SKM-1 (cell line): Measurements from ENCODE around the gene CHTOP.

Experiments used
- DNase-seq: peaks from one replicate; lab custom pipeline; 2025; ENCODE audit not compliant: unreplicated experiment; lab: John Stamatoyannopoulos, UW

CHTOP gene

DNA sequence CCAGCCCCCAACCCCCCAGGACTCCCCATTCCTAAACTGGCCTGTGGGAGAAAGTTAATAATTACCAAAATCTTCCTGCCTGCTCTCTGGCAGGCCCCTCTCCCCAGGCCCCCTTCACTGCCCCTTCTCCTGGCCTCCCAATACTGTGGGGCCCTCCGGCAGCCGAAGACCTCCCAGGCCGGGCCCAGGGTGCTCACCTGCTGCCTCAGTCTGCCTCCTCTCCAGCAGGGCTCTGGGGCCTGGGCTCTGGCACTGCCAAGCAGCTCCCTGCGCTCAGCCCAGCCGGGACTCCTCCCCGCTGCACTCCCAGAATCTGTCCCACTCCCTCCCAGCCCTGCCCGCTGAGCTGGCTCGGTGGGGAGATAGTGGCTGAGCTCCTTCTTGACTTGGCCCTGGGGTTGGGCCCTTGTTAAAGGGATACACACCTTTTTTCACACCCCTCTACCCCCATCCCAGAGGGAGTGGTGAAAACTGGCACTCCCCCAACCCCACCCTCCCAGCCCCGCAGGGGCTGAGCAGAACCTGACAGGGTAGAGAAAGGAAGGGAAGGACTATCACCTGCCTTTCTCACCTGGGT is 21.0 kb upstream of the CHTOP start, which contains the start of gene S100A16:
Gene S100A16 (minus strand): TSS at position 383 of the 577 bp plus-strand sequence. CDS start 4,986 bp downstream, outside the sequence.
- no peak for DNase-seq

DNA sequence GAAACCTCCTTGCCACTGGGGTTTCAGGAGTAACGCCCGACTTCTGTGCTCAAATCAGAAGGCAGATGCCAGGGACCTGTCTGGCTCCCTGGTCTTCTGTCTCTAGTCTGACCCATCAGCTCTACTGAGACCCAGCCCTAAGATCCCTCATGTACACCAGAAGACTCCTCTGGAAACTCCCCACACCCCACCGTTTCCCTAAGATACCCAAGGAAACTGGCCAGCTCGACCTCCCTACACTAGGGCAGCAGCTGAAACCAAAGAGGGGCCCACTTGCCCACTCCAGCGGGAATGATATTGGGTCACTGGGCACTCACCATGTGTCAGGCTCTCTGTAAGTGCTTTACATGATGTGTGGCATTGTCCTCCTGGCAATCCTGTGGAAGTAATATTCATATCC is 20.5 kb upstream of the CHTOP start:
- no peak for DNase-seq

DNA sequence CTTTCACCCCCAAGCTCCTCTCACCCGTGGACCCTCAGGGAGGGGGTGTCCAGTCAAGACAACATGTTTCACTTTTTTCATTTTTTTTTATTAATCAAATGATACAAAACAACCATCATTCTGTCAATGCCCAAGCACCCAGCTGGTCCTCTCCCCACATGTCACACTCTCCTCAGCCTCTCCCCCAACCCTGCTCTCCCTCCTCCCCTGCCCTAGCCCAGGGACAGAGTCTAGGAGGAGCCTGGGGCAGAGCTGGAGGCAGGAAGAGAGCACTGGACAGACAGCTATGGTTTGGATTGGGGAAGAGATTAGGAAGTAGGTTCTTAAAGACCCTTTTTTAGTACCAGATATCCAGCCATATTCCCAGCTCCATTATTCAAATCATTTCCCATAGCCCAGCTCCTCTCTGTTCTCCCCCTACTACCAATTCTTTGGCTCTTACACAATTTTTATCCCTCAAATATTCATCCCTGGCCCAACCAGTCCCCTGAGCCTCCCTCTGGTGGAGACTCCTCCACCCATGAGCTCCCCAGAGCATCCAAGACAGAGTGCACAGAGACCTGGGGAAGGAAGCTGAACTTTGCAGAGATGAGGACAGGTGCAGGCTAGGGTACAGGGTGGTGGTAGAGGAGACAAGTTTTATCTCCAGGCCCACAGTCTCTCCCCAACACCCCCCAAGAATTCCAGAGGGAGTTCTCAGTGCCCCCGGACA is 19.5 kb upstream of the CHTOP start:
- DNase-seq: no peak

DNA sequence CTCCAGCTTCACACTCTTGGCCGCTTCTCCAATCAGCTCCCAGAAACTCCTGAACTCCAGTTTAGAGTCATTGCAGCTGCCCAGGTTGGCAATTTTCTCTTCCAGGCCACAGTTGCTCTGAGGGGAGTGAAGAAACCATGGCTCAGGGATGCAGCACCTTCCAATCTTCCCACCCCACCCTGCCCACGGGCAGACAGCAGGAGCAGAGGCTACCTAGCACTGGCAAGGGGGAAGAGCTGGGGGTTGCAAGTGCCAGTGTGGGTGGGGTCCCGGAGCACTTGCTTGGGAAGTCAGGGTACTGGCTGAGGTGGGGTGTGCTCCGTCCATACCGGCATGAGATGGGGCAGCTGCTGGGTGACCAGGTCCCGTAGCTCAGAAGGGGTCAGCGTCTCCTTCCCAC is 19.0 kb upstream of the CHTOP start:
- no peak for DNase-seq

DNA sequence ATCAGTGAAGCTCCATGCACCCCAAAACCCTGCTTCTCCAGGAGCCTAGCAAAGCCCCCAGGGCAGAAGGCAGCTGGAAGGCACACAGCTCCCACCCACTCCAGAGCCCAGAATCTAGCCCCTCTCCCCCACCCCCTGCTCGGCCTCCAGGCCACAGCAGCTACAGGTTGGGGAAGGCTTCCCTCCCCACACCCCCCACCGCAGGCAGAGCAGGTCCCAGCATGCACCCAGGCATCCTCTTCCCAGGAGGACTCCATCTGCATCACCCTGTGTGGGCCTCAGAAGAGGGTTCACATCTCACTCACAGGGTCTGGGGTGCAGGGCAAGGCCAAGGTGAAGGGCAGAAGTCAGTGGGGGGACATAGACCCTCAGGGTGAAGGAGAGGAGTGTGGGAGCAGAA is 18.5 kb upstream of the CHTOP start:
- DNase-seq: no peak

DNA sequence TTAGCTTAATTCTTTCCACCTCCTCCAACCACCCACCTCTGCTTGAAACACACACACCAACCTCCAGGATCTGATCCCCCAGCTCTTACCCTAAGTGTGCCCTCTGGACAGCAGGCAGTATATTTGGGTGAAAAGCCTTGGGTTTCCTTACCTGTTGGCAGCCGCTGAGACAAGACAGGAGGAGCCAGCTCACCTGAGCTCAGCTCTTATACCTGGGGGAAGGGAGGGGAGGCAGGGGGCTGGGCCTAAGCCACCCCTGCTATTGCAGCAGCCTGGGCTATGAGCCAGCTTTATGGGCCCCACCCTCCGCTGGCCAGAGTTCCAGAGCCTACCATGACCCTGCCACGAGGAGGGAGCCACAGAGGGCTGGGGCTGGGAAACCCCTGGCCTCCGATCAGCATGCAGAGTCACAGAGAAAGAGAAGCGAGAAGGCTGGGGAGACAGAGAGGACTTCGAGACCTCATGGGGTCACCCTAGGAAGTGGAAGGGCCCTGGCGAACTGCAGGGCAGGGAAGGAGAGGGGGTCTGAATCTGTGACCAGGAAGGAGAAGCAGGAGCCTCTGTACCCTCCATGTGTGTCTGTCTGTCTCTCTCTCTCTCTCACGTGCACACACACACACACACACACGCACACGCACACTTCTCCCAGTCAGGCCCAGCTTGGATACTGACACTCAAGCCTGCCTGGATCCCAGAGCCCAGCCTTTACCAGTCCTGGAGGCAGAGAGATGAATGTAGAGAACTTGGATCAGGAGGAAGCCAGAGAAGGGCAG is 17.5 kb upstream of the CHTOP start, which contains the start of gene S100A14:
Gene S100A14 (minus strand): TSS at position 182 of the 773 bp plus-strand sequence. CDS start 467 bp downstream, outside the sequence.
- no peak for DNase-seq

DNA sequence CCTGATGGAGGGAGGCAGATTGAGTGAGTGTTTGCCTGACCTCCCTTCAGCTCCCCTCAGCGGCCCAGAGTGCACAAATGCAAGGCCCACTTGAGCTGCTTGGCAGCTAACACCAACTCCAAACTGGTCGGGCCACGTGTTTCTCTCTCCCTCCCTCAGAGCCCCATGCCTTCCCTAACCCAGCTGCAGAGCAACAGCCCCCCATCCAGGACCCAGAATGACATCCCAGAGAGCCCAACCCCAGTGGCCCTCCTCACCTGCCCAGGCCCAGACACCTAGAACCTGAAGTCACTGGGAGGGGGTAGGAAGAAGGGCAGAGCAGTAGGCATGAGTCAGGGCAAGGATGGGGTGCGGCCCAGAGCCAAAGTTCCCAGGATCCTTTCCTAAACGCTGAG is 17.0 kb upstream of the CHTOP start:
- no peak for DNase-seq

DNA sequence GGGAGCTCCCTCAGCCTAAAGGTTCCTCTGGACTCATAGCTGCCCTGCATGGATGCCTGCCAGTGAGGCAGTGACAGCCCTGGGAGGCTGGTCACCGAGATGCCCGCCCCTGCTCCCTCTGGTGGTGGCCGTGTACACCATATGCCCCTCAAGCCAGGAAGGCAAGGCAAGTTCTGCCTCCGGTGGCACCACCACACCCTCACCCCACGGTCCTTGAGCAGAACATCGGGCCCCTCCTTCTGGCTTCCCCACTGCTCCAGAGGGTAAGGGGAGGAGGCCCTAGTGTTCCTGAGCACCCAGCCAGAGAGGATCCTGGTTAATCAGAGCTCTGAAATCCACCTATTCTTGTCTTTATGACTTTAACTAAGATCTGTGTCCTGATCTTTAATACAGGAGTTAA is 16.2 kb upstream of the CHTOP start:
- DNase-seq: no peak

DNA sequence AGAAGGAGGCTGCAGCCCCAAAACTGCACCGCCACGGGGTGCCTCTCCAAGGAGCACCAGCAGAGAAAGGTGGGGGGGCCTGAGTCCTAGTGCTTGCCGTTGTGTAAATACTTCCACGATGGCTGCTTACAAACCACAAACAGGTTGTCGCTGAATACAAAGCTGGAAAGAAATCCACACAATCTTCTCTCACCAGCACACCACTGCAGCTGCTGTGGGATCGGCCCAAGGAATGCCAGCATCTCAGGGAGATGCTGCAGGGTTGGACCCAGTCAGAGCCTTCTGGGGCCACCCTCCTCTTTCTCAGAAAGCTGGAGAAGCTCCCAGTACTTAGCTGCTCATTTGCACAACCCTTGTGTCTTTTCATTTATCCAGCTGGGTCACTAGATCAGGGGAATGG is 14.7 kb upstream of the CHTOP start:
- DNase-seq: no peak

DNA sequence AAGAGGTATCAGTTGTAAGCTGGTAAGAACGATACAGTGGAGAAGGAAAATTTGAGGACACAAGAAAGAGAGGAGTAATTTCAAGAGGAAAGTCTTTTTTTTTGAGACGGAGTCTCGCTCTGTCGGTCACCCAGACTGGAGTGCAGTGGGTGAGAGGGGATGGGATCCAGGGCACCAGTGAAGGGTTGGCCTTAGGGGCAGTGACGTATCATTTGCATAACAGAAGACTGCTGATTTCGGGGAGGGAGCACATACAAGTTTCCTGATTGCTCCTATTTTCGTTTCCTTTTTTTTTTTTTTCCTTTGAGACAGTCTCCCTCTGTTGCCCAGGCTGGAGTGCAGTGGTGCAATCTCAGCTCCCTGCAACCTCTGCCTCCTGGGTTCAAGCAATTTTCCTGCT is 10.8 kb upstream of the CHTOP start:
- DNase-seq: no peak

DNA sequence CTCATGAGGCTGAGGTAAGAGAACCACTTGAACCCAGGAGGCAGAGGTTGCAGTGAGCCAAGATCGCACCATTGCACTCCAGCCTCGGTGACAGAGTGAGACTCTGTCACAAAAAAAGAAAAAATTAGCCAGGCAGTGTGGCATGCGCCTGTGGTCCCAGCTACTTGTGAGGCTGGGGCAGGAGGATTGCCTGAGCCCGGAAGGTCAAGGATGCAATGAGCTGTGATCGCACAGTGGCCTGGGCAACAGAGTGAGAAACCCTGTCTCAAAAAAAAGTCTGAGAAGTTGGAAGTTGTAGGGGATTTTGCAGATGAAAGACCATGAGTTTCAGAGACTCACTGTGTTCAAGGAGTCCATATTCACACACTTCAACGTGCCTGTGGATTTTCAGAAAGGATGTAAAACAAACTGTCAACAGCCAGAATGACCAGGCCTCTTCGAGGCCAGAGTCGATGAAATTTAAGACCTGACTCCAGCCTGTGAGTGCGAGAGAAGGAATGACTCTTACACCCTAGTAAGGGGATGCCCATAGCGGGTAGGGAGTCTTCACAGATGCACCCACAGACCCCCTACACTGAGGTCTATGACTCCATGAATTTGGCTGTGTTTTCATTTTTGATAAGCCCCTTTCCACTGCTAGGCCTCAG is 8.8 kb upstream of the CHTOP start:
- no peak for DNase-seq

DNA sequence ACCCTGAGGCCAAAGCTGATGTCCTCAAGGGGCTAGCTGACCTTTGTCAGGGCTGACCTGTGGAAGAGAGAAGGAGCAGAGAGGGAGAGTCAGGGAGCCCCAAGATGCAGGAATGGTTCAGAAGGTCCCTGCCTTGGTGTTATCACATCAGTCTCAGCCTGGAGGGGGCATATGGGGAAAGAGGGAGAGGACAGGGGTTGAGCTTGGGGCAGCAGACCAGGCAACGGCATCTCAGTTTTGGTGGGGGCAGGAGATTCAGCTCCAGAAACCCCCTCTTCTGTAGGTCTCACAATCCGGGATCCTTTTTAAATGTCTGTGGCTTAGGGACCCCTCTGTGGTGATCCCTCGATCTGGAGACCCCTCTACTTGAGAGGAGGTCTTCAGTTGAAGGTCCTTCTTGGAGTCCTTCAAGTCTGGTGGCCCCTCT is 7.4 kb upstream of the CHTOP start:
- DNase-seq: no peak

DNA sequence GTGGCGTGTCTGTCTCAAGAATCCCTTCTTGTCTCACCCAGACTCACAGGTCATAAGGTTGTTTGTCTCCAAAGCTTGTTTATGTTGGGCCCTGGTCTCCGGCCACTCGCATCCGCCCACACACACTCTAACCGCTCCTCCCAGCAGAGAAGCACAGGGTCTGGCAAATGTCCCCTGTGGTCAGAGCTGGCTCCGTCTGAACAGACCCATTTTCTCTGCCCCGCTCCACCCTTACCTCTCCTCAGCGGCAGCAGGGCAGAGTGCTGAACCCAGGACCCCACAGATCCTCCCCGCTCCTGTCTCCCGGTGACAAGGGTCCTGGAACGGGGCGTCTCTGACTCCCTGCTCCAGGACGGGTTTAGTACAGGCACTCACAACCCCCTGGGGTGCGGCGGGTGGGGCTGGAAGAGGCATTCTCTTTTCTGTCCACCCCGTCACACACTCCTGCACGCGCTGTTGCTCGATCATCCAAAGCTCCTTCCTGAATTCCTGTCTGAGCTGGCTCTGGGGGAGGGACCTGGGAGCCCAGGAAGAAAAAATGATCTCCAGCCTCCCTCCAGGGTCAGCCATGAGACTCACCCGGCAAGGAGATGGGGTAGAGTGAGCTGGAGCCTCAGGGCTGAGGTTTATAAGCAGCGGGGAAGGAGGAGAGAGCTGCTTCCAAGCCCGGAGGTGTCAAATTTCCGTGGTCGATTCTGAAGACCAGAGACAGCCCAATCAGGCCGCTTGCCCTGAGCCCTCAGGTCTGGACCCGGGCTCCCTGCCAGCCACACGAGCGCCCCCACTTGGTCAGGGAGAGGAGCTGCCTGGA is 6.8 kb upstream of the CHTOP start, which contains the start of gene S100A13:
Gene S100A13 (minus strand): TSS at position 602 of the 811 bp plus-strand sequence. CDS start 1,033 bp downstream, outside the sequence.
- no peak for DNase-seq

DNA sequence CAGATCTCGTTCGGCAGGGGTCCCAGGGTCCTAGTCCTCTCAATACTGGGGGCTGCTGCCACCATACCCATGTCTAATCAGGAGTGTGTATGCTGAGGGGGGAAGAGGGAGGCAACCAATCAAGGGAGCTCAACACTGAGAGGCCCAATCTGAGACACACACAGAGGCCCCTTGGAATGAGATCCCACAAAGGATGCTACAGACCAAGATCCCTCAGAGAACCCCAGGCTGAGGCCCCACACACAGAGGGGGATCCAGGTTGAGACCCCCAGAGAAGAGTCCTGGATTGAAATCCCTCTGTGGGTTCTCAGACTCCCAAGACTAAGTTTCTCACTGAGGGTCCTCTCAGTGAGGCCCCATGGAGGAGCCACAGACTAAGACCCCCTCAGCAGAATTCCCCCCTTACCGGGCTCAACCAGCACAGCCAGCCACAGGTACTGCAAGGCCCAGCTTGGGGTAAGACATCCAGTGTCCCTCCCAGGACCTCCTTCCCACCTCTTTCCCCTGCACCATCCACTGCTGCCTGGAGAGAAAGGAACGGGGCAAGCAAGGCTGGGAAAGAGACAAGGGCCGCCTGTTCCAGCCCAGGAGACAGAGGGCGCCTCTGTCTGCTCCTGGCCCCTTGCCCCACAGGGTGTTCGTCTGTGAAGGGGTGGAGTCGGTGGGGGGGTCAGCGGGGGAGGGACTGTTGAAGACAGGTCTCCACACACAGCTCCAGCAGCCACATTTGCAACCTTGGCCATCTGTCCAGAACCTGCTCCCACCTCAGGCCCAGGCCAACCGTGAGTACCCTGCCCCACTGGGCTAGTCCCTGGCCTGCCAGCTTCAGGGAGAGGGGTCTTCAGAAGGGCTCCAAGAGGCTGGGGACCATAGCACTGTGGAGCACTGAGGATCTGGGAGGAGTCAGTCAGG is 5.9 kb upstream of the CHTOP start, which contains the start of gene S100A1:
Gene S100A1 (plus strand): TSS at position 720 of the 912 bp plus-strand sequence. CDS start 2,088 bp downstream, outside the sequence.
- DNase-seq: no peak

DNA sequence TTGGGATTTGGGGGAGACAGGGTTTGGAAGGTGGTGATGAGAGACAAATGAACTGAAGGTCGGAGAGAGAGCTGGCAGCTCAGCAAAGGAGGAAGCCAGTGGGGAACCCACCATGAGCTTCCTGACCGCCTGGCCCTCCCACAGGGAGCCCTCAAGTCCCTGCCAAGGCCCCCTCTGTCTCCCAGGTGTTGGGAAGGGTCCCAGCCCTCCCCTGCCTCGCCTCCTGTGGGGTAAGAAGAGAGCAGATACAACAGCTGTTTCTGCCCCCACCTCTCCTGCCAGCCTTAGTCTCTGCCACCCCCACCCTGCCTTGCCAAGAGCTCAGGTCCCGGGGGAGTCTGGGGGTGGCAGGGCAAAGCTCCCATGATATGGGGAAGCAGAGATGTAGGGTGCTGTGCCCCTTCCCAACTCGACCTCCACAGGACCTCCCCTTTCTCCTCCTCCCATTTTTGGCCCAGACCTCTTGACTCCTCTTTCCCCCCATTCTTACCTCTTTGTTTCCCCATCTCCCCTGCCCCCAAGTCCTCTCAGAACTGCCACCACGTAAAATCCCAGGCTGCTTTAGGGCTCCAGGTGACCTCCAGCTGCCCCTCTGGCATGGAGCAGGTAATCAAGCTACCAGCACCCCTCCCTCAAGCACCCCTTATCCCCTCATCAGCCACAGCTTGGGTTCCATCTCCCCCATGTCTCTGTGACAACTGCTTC is 5.1 kb upstream of the CHTOP start:
- DNase-seq: no peak

DNA sequence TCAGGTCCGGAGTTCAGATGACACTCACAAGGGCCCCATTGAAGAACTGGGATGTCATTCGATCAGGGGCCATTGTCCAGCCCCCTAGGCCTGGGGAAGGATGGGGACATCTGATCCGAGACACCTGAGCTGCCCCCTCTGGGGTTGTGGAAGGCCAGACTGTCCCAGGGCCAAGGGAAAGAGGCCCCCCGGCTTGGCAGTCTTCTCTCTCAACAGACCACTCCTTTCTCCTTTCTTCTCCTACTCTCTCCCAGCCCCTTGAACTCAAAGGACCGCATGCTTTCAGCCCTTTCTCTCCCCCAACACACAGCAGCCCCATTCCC is 4.6 kb upstream of the CHTOP start:
- DNase-seq: no peak

DNA sequence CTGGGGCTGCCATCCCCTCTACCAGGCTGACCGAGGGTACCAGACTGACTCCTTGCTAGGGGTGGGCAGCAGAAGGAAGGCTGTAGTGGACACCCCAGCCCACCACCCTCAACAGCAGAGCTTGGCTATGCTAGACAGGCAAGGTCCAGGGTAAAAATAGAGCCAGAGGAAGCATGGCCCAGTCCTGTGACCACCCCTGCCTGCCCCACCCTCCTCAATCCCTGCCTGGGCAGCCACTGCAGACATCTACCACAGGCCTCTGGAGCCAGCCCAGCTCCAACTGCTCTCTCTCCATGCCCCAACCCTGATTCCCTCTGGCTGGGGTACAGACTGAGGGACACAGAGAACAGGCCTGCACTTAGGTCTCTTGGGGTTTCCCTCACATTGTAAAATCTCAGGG is 3.9 kb upstream of the CHTOP start:
- no peak for DNase-seq

DNA sequence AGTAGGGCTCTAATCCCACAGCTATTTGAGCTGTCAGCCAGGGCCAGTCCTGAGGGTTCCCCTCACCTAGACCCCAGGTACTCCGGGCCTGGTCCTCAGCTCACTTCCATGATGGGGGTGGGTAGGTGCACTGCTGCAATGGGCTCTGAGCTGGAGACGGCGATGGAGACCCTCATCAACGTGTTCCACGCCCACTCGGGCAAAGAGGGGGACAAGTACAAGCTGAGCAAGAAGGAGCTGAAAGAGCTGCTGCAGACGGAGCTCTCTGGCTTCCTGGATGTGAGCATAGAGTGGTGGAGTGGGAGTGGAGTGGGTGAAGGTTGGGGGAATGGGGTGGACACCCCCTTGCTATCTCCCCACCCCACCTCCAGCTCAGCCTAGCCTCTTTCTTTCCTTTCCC is 3.5 kb upstream of the CHTOP start:
- DNase-seq: no peak
